GM21576 (cell line): ENCODE results near the gene SELENOT.
"Not testable (repeated sequence)": the region's sequence is repeated elsewhere in the genome, so short reads cannot be mapped to it uniquely, and the experiment has no call there.

ENCODE experiments used
- ATAC-seq: cut with Tn5 transposase; IDR thresholded peaks from one replicate; pipeline ENCODE4 v1.9.1; 2021; ENCODE audit warnings: mild to moderate bottlenecking, moderate library complexity; ENCODE audit not compliant: unreplicated experiment

SELENOT gene

GRCh38 chr3:150603153-150603979 is at the start of gene SELENOT:
SELENOT (plus strand) TSS chr3:150603321; CDS start chr3:150603363, 42 bp downstream.
- peak; percentile 58 for ATAC-seq

GRCh38 chr3:150555859-150556436 is 47.2 kb upstream of the SELENOT start:
- no peak for ATAC-seq

GRCh38 chr3:150556792-150557191 is 46.3 kb upstream of the SELENOT start:
- no peak for ATAC-seq

DNA sequence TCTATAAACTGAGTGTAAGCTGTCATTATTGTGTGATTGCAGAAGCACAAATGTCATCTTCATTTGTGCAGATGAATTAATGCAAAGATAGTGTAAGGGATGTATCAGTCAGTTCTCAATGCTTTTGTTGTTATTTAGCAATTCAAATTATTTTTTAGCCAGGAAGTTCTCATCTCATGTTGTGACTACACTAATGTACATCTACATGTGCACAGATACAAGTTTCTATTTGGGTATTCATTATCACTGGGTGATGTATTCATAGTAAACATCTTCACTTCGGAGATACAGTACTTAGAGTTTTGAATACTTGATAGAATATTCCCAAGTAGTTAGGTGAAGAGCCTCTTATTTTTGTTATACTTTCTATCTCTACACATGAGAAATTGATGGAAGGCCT is 45.4 kb upstream of the SELENOT start:
- ATAC-seq: no peak

DNA sequence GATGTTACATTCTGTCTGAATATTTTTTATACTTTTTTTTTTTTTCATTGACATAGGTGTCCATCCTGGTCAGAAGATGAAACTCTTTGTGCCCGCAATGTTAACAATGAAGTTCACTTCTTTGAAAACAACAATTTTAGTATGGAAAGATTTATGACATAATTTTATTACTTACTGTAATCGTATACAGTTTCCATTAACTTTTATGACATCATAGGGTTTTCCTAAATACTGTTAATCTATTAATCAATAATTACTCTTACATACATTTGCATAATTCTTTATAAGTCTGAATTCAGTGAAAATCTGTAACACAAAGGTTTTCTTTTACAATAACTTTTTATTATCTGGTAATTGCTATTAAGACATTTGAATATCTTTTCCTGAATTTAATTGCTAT is 38.9 kb upstream of the SELENOT start:
- ATAC-seq: no peak

GRCh38 chr3:150567328-150567727 is 35.8 kb upstream of the SELENOT start:
- no peak for ATAC-seq

- ATAC-seq: no peak
Observed at GRCh38 chr3:150577855-150578254, 25.3 kb upstream of the SELENOT start.

- ATAC-seq: no peak
Observed at GRCh38 chr3:150581174-150581573, 21.9 kb upstream of the SELENOT start.

DNA sequence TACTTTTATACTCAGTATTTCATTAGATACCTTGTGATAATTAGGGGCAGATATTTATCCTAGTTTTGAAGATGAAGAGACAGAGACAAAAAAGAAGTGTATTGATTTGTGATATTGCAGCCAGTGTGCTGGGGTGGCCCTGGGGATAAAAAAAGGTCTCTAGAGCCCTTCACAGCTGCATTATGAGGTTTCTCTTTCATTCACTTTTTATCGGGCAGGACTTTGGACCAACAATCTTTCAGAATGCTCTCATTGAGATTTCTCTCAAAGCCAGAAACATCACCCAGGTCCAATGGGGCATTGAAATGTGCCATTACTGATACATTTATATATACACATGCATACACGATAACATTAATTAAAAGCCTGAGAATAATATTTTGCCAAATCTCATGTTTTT is 20.5 kb upstream of the SELENOT start:
- peak; percentile 61 for ATAC-seq

DNA sequence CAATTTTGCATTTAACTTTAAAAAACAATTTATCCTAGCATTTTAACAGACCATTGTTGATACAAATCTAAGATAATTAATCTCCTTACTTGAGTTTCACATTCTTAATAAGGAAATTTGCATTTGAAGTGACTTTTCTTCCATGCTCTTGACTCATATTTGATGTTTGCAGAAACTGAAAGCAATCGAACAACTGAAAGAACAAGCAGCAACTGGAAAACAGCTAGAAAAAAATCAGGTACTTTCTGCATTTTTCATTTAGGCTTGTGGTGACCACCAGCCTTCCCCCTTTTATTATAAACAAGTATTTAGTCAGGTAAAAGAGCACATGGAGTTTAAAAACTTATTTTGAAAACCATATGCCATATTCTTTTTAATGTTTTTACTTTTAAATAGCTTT is 20.1 kb upstream of the SELENOT start:
- ATAC-seq: no peak

DNA sequence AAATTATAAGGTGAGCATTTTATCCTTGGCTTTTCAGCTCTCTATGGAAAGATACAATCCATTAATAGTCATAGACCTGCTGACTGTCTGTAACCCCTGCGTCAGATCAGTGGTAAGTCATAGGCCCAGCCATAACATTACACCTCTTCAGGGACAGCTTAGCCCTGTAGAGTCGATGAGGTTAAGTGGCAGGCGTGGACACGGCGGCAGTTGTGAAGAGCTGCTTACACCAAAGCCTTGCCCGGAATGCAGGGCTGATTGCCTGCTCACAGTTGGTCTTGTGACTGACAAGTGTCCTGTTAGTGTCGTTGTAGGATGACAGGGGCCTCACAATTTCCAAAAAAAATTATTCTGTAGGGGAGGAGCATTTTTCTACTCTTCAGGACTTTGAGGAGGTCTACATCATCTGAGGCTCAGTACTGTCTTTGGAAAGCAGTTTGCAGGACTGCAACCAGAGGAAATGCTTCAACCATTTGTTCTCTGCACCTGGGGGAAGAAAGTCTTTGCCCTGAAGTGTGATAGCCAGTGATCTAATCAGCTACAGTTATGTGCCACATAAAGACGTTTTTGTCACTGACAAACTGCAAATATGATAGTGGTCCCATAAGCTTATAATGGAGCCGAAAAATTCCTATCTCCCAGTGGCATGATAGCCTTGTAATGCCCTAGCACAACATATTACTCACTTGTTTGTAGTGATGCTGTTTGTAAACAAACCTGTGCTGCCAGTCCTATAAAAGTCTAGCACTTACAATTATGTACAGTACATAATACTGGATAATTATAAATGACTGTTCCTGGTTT is 14.9 kb upstream of the SELENOT start:
- ATAC-seq: no peak

DNA sequence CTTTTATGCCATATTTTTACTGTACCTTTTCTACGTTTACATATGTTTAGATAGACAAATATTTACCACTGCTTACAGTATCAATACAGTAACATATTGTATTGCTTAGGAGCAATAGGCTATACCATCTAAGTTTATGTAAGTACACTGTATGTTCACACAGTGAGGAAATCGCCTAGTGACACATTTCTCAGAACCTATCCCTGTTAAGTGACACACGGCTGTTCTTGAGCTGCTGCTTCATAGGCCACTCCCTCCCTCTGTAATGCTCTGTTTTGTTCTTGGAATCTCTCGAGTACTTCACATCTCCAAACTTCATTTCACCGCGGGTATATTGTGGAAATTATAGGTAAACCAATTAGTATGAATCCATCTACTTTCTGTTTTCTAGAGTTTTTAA is 13.4 kb upstream of the SELENOT start:
- ATAC-seq: no peak

- ATAC-seq: no peak
Observed at GRCh38 chr3:150594150-150594549, 9.0 kb upstream of the SELENOT start.

DNA sequence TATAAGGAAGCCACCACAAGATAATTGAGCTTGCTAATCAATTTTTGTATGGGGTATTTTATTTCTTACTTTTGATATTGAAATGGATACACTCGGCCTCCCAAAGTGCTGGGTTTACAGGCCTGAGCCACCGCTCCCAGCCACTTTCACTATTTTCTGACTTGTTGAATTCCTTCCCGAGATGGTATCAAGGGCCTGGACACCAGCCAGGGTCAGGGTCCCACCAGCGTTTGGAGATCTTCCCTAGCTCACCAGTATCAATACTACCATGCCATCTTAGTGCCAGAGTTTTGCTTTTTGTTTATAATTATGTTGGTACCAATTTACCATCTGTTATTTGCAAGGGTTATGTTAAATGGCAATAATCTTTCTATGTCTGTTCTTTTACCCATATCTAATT is 5.5 kb upstream of the SELENOT start:
- ATAC-seq: no peak

GRCh38 chr3:150599611-150600297 is 3.4 kb upstream of the SELENOT start:
- ATAC-seq: no peak

DNA sequence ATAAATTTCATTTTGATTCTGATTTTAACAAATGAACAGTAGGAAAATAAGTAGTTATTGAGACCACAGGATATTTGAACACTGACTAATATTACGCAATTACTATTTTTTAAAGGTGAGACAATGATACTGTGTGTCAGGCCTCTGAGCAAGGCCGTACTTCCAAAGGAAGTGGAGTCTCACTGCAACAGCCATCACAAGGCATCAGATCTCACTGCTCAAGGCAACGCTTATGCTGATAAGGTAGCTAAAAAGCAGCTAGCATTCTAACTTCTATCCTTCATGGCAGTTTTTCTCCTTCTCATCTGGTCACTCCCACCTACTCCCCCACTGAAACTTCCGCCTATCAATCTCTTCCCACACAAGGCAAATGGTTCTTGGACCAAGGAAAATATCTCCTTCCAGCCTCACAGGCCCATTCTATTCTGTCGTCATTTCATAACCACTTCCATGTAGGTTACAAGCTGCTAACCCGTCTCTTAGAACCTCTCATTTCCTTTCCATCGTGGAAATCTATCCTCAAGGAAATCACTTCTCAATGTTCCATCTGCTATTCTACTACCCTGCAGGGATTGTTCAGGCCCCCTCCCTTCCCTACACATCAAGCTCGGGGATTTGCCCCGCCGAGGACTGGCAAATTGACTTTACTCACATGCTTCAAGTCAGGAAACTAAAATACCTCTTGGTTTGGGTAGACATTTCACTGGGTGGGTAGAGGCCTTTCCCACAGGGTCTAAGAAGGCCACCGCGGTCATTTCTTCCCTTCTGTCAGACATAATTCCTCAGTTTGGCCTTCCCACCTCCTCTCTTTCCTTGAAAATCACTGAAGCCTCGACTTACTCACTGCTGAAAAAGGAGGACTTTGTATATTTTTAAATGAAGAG is 2.2 kb upstream of the SELENOT start:
- not testable (repeated sequence) for ATAC-seq

GRCh38 chr3:150602426-150603152 is 532 bp upstream of the SELENOT start:
- peak; percentile 2 for ATAC-seq

GRCh38 chr3:150603980-150604319 is 829 bp downstream of the SELENOT start:
- ATAC-seq: no peak

DNA sequence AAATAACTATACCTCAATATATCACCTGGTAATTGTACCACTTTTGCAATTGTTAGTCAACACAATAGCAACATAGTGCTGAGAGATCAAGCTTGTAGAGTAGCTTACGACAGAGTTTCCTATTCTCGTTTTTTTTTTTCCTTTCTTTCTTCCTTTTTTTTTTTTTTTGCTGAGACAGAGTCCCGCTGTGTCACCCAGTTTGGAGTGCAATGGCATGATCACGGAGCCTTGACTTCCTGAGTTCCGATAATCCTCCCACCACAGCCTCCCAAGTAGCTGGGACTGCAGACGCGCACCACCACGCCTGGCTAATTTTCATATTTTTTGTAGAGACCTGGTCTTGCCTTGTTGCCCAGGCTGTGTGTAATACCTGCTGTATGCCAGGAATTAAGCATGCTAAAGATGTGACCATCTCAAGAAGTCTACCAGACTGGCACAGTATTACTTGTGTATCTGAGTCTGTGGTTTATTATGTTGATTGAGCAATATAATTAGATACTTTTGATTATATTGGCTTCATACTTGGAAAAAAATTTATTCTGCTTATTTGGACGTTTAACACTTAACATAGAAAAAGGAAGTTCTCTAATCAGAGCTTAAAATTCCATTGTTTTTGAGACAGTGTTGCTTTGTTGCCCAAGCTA is 3.0 kb downstream of the SELENOT start:
- ATAC-seq: no peak
